Ascending aorta (tissue), 2 donors: Measurements from ENCODE around the gene ZNF154. TPM values are rescaled to one million over a fixed set of nuclear protein-coding genes. Genes with fewer than 3 reads are reported as not detected.

Experiments used
- DNase-seq, 2 donors: peaks; one replicate each; pipeline ENCODE4 v3.0.0-alpha.2; 2019; ENCODE audit warnings: low spot score in 2 of 2
- H3K27ac ChIP-seq, 2 donors: fragments of 200-600 bp; sonication (generic); one replicate each; pipeline ENCODE4 v1.5.1; 2016 to 2017; ENCODE audit warnings: mild to moderate bottlenecking in 1 of 2
- H3K27me3 ChIP-seq: fragments of 200-600 bp; sonication (generic); one replicate; pipeline ENCODE4 v1.5.1; 2017
- H3K36me3 ChIP-seq, 2 donors: fragments of 200-600 bp; sonication (generic); one replicate each; pipeline ENCODE4 v1.5.1; 2016
- H3K4me1 ChIP-seq, 2 donors: fragments of 200-600 bp; sonication (generic); one replicate each; pipeline ENCODE4 v1.5.1; 2016 to 2017; ENCODE audit warnings: mild to moderate bottlenecking in 1 of 2
- H3K4me3 ChIP-seq, 2 donors: fragments of 200-600 bp; sonication (generic); one replicate each; pipeline ENCODE4 v1.5.1; 2016 to 2017; ENCODE audit warnings: mild to moderate bottlenecking in 1 of 2
- H3K9me3 ChIP-seq, 2 donors: fragments of 200-600 bp; sonication (generic); one replicate each; pipeline ENCODE4 v1.5.1; 2016
- intact Hi-C: fragments of 100-400 bp; cut with DNase I; formaldehyde crosslinking; loops from one replicate; pipeline ENCODE4 v1.15.1; 2023
- total RNA-seq: library from RNA; depleted of rRNA; stranded (reverse); fragments of >200 nt; gene quantifications from one replicate; pipeline ENCODE4 v1.1.0, GENCODE V29; 2016
- TF ChIP-seq, protein P1 (sequence below), 3 experiments: fragments of 200-600 bp in 2 of 3; fragments of 450-650 bp in 1 of 3; sonication (generic) in 2 of 3; IDR thresholded peaks; one replicate each; pipeline ENCODE4 v1.5.1; 2016 to 2019; ENCODE audit warnings: antibody characterized with exemption in 3 of 3, mild to moderate bottlenecking in 1 of 3, moderate library complexity in 1 of 3

The ZNF154 gene
- total RNA-seq, 1 donor from 2014 or later: 0.11 TPM

DNA sequence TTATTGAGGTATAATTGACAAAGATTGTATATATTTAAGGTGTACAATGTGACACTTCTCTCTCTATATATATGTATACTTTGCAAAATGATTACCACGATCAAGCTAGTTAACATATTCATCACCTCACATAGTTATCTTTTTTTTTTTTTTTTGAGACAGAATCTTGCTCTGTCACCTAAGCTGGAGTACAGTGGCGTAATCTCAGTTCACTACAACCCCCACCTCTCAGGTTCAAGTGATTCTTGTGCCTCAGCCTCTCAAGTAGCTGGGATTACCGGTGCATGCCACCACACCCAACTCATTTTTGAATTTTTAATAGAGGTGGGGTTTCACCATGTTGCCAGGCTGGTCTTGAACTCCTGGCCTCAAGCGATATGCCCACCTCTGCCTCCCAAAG, 36.5 kb downstream of the ZNF154 start:
- DNase-seq: no peak
- Histone ChIP-seq H3K4me1 (no peaks in the 10 kb centered on the region), H3K27me3 (no peaks in the 10 kb centered on the region), H3K9me3 (peaks cover 0 to 10% of the 10 kb centered on the region in 2 donors), H3K27ac (no peak overlapping the region), H3K36me3 (no peaks in the 10 kb centered on the region), H3K4me3 (no peak overlapping the region)
- intact Hi-C loops: no loop called here
- TF ChIP-seq, protein P1, sequence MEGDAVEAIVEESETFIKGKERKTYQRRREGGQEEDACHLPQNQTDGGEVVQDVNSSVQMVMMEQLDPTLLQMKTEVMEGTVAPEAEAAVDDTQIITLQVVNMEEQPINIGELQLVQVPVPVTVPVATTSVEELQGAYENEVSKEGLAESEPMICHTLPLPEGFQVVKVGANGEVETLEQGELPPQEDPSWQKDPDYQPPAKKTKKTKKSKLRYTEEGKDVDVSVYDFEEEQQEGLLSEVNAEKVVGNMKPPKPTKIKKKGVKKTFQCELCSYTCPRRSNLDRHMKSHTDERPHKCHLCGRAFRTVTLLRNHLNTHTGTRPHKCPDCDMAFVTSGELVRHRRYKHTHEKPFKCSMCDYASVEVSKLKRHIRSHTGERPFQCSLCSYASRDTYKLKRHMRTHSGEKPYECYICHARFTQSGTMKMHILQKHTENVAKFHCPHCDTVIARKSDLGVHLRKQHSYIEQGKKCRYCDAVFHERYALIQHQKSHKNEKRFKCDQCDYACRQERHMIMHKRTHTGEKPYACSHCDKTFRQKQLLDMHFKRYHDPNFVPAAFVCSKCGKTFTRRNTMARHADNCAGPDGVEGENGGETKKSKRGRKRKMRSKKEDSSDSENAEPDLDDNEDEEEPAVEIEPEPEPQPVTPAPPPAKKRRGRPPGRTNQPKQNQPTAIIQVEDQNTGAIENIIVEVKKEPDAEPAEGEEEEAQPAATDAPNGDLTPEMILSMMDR (IDR thresholded peaks at IDR 0.05): no peak

DNA sequence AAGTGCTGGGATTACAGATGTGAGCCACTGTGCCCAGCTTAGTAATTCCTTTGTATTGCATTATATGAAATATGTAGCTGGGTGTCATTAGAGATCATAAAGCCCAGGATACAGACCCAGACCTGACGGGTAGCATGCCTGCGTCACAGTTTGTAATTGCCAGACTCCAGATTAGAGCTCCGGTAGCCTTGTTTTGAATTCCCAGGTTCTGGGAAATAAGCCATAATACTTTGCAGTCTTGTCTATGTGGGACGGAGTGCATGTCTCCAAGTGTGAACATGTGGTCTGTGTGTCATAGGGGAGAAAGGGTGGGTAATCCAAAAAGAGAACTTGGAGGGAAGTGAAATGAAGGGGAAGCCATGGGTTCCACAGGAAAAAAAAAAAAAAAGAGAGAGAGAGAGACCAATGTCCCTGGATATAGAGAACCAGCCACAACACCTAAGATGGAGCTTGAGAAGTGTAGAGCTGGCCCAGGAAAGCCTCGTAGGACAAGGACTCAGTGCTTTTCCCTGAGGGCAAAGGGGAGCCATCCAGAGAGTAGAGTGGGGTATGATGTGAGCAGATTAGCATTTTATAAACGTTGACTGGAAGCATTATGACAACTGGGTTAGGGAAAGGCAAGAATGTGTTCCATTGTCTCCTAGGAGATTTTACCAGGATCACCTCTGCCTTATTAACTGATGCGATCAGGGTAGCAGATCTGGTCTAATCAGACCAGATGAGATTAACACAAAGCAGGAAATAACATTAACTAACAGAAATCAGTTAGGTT, 37.7 kb downstream of the ZNF154 start:
- Histone ChIP-seq H3K9me3 (peaks cover 0 to 10% of the 10 kb centered on the region in 2 donors), H3K4me1 (no peaks in the 10 kb centered on the region), H3K27ac (no peak overlapping the region), H3K27me3 (no peaks in the 10 kb centered on the region), H3K36me3 (no peaks in the 10 kb centered on the region), H3K4me3 (no peak overlapping the region)
- intact Hi-C loops: no loop called here
- TF ChIP-seq, protein P1 (IDR thresholded peaks at IDR 0.05): no peak
- no peak for DNase-seq

DNA sequence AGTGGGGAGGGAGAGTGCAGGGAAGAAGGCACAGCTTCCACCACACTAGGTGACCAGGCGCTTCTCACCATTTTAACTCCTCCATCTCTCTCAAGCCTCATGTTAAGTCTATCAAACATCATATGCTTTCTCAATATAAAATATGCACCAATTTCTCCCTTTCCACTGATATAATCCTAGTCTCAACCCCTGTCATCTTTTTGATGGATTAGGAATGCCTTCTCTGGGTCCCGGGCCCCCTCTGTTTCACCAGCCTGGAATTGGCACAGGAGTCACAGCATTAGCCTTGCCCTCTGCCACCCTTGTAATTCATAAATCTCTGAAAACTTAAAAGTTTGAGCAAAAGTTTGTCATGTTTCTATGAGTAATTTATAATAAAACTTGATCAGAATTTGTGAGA, 40.4 kb downstream of the ZNF154 start, which contains the start of gene ZSCAN4:
TSS of gene ZSCAN4 (plus strand) at position 301 of the 400 bp plus-strand sequence. CDS start 7,211 bp downstream, outside the sequence.
- H3K4me3 ChIP-seq: no peak within 1 kb of the TSS

DNA sequence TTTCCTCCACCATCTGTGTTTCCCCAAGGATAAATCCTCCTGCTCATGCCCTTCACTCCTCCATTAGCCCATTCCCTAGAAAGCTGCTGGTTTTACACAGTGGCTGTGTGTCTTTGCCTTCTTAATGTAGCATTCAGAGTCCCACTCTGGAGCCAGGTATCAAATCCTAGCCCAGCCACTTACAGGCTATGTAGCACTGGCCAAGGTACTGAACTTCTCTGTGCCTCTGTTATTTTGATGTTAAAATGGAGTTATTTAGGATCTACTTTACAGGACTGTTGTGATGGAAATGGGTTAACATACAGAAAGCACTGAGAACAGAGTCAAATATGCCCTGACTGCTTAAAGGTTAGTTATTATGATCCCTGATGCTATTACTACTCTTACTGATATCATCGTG, 41.8 kb downstream of the ZNF154 start:
- no peak overlapping the region for H3K27ac ChIP-seq
- H3K36me3 ChIP-seq: no peaks in the 10 kb centered on the region
- H3K4me1 ChIP-seq: no peaks in the 10 kb centered on the region
- no peaks in the 10 kb centered on the region for H3K27me3 ChIP-seq
- TF ChIP-seq, protein P1 (IDR thresholded peaks at IDR 0.05): no peak
- no peak overlapping the region for H3K4me3 ChIP-seq
- intact Hi-C loops: no loop called here
- no peak for DNase-seq
- H3K9me3 ChIP-seq: no peaks in the 10 kb centered on the region

More for the DNA sequence above, 40.4 kb downstream of the ZNF154 start, which contains the start of gene ZSCAN4:
- no peak for DNase-seq
- TF ChIP-seq, protein P1 (IDR thresholded peaks at IDR 0.05): no peak
- H3K9me3 ChIP-seq: no peaks in the 10 kb centered on the region
- H3K27me3 ChIP-seq: no peaks in the 10 kb centered on the region
- H3K27ac ChIP-seq: no peak within 1 kb of the TSS
- intact Hi-C loops: no loop called here
- no peaks in the 10 kb centered on the region for H3K36me3 ChIP-seq
- H3K4me1 ChIP-seq: no peaks in the 10 kb centered on the region

DNA sequence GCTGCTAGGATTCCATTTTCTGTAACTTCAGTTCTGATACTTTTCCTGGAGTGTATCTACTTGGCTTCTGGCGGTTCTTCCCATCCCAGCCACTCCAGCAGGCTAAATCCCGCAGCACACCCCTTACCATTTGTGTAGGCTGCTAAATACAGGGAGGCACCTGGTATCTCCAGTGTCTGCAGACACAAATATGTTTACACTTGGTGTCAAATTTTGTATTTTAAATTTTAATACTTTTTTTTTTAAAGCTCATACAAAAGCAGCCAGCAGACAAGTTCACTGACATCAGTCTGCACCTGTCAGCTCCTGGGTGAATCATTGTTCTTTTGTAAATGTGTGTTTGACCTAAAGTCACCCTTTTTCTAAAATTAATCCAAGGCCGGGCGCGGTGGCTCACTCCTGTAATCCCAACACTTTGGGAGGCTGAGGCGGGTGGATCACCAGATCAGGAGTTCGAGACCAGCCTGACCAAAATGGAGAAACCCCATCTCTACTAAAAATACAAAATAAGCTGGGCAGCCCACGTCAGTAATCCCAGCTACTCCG, 43.7 kb downstream of the ZNF154 start:
- Histone ChIP-seq H3K27me3 (no peaks in the 10 kb centered on the region), H3K4me3 (no peak overlapping the region), H3K9me3 (no peaks in the 10 kb centered on the region), H3K36me3 (no peaks in the 10 kb centered on the region), H3K27ac (no peak overlapping the region), H3K4me1 (no peaks in the 10 kb centered on the region)
- TF ChIP-seq, protein P1 (IDR thresholded peaks at IDR 0.05): no peak
- intact Hi-C loops: no loop called here
- DNase-seq: no peak
